DND-41 (cell line): ENCODE results near the gene MRS2.

Experiments used
- ATAC-seq: fragments of 200-7000 bp; cut with Tn5 transposase; 3 replicates; pipeline ENCODE4 v1.9.1; 2021; ENCODE audit warnings: low read depth; ENCODE audit not compliant: insufficient read depth
- DNase-seq: peaks from one replicate; pipeline ENCODE4 v3.0.0-alpha.2; 2020
- H2AFZ ChIP-seq: 2 replicates; pipeline ENCODE4 v1.6.0; 2012; ENCODE audit warnings: low read depth, low read length
- H3K27ac ChIP-seq: 2 replicates; pipeline ENCODE4 v1.5.1; 2012; ENCODE audit warnings: low read length, inconsistent platforms
- H3K27me3 ChIP-seq: fragments of 200-600 bp; sonication (generic); 2 replicates; pipeline ENCODE4 v1.6.0; 2012; ENCODE audit warnings: low read length, mild to moderate bottlenecking, inconsistent platforms; ENCODE audit not compliant: insufficient read depth, poor library complexity
- H3K36me3 ChIP-seq: 2 replicates; pipeline ENCODE4 v1.5.1; 2012; ENCODE audit warnings: low read length, inconsistent platforms; ENCODE audit not compliant: insufficient read depth
- H3K4me1 ChIP-seq: 2 replicates; pipeline ENCODE4 v1.5.1; 2012; ENCODE audit warnings: mild to moderate bottlenecking, low read length; ENCODE audit not compliant: insufficient read depth
- H3K4me2 ChIP-seq: 2 replicates; pipeline ENCODE4 v1.6.0; 2012; ENCODE audit warnings: mild to moderate bottlenecking, moderate library complexity, low read length, inconsistent platforms; ENCODE audit not compliant: insufficient read depth
- H3K4me3 ChIP-seq, 2 experiments: fragments of 200-600 bp in 1 of 2; shearing (Covaris generic) in 1 of 2; 2 replicates each; pipeline ENCODE4 v1.5.1; 2012 to 2016; ENCODE audit warnings: inconsistent platforms in 2 of 2, low read length in 2 of 2, mild to moderate bottlenecking in 2 of 2, low read depth in 1 of 2, moderate library complexity in 1 of 2
- H3K79me2 ChIP-seq: 2 replicates; pipeline ENCODE4 v1.6.0; 2012; ENCODE audit warnings: low read length, inconsistent platforms; ENCODE audit not compliant: insufficient read depth
- H3K9ac ChIP-seq: 2 replicates; pipeline ENCODE4 v1.6.0; 2012; ENCODE audit warnings: low read depth, mild to moderate bottlenecking, inconsistent platforms, low read length, moderate library complexity
- H3K9me3 ChIP-seq: 2 replicates; pipeline ENCODE4 v1.5.1; 2012; ENCODE audit warnings: low read length, moderate library complexity, mild to moderate bottlenecking, inconsistent platforms; ENCODE audit not compliant: insufficient read depth, severe bottlenecking
- H4K20me1 ChIP-seq: 2 replicates; pipeline ENCODE4 v1.6.0; 2012; ENCODE audit warnings: low read length; ENCODE audit not compliant: insufficient read depth
- EZH2 ChIP-seq: IDR thresholded peaks from 3 replicates; pipeline ENCODE4 v1.6.1; 2012; ENCODE audit warnings: borderline replicate concordance, low read depth, mild to moderate bottlenecking, moderate library complexity, low read length, inconsistent platforms; ENCODE audit not compliant: severe bottlenecking
- TF ChIP-seq, protein P1 (sequence below): IDR thresholded peaks from 2 replicates; pipeline ENCODE4 v1.5.1; 2012; ENCODE audit warnings: borderline replicate concordance, low read length, moderate library complexity, mild to moderate bottlenecking; ENCODE audit not compliant: poor library complexity, severe bottlenecking; ENCODE audit errors: extremely low read depth

MRS2 gene

DNA sequence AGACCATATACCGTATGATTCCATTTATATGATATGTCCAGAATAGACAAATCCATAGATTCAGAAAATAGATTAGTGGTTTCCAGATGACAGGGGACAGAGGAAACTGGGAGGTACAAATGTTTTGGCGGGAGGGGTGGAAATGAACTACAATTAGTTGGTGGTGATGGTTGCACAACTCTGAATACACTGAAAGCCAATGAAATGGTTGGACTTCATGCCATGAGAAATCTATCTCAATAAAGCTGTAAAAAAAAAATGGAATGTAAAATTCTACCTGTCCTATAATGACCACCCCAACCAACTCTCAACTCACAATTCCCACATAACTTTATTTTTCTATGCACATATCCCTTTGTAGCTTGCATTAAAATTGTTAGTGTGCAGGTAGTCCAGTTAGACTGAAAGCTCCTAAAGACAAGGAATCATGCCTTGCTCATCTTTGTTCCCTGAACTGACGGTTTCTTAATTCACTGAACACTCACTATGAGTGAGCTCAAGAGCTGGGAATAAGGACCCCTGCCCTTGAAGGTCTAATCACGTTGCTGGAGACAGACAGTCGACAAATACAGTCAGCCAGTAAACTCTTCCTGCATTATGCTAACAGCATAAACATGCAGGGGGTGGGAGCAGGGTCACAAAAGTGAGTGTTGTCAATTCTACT is 46.3 kb upstream of the MRS2 start:
- ATAC-seq: no peak
- Histone ChIP-seq H3K9me3 (no peaks in the 10 kb centered on the region), H3K4me2 (no peak overlapping the region), H2AFZ (no peak overlapping the region), H3K4me3 (no peak overlapping the region), H3K4me1 (no peaks in the 10 kb centered on the region), H3K9ac (no peak overlapping the region), H4K20me1 (no peaks in the 10 kb centered on the region), H3K27ac (no peak overlapping the region), H3K36me3 (no peaks in the 10 kb centered on the region), H3K79me2 (no peaks in the 10 kb centered on the region), H3K27me3 (peaks cover 9% of the 10 kb centered on the region)
- no peak for TF ChIP-seq EZH2
- TF ChIP-seq, protein P1, sequence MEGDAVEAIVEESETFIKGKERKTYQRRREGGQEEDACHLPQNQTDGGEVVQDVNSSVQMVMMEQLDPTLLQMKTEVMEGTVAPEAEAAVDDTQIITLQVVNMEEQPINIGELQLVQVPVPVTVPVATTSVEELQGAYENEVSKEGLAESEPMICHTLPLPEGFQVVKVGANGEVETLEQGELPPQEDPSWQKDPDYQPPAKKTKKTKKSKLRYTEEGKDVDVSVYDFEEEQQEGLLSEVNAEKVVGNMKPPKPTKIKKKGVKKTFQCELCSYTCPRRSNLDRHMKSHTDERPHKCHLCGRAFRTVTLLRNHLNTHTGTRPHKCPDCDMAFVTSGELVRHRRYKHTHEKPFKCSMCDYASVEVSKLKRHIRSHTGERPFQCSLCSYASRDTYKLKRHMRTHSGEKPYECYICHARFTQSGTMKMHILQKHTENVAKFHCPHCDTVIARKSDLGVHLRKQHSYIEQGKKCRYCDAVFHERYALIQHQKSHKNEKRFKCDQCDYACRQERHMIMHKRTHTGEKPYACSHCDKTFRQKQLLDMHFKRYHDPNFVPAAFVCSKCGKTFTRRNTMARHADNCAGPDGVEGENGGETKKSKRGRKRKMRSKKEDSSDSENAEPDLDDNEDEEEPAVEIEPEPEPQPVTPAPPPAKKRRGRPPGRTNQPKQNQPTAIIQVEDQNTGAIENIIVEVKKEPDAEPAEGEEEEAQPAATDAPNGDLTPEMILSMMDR: no peak
- no peak for DNase-seq

- Histone ChIP-seq H3K4me2 (no peak within 1 kb of the TSS), H3K4me1 (no peaks in the 10 kb centered on the region), H4K20me1 (no peaks in the 10 kb centered on the region), H3K27me3 (peaks cover 9% of the 10 kb centered on the region), H2AFZ (no peak within 1 kb of the TSS), H3K4me3 (no peak within 1 kb of the TSS), H3K9ac (no peak within 1 kb of the TSS), H3K9me3 (no peaks in the 10 kb centered on the region), H3K36me3 (no peaks in the 10 kb centered on the region), H3K79me2 (no peaks in the 10 kb centered on the region), H3K27ac (no peak within 1 kb of the TSS)
- ATAC-seq (no peak), DNase-seq (no peak)
- TF ChIP-seq EZH2: no peak
- TF ChIP-seq, protein P1: no peak
These were observed 45.2 kb upstream of the MRS2 start, which contains the start of gene DCDC2 for GRCh38 chr6:24357336-24358218. Gene DCDC2 (minus strand): TSS chr6:24358059. CDS start chr6:24357750, 309 bp downstream.

DNA sequence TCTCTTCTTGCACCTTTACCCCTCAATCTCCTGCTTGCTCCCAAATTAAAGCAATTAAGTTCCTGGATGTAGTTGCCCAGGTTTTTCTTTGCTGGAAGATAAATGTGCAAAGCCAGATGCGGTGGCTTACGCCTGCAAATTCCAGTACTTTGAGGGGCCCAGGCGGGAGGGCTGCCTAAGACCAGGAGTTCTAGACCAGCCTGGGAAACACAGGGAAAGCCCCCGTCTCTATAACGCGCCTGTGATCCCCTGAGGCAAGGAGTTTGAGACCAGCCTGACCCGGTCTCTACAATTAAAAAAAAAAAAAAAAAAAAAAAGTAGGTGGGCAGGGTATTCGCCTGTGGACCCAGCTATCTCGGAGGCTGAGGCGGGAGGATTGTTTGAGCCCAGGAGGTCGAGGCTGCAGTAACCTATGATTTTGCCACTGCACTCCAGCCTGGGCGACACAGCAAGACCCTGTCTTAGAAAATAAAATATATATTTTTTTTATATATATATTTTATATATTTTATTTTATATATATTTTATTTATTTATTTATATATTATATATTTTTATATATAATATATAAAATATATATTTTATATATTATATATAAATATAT is 44.4 kb upstream of the MRS2 start:
- H3K79me2 ChIP-seq: no peaks in the 10 kb centered on the region

More for the DNA sequence above, 44.4 kb upstream of the MRS2 start:
- ATAC-seq (no peak), DNase-seq (no peak)
- Histone ChIP-seq H4K20me1 (no peaks in the 10 kb centered on the region), H3K27ac (no peak overlapping the region), H3K4me2 (no peak overlapping the region), H2AFZ (no peak overlapping the region), H3K4me3 (no peak overlapping the region), H3K4me1 (no peaks in the 10 kb centered on the region), H3K36me3 (no peaks in the 10 kb centered on the region), H3K9me3 (no peaks in the 10 kb centered on the region), H3K9ac (no peak overlapping the region), H3K27me3 (peaks cover 6% of the 10 kb centered on the region)
- no peak for TF ChIP-seq EZH2
- TF ChIP-seq, protein P1: no peak
